Body of pancreas (tissue), 4 donors: Measurements from ENCODE around the gene ZNF507.

Experiments used
- CTCF ChIP-seq, 7 experiments: fragments of 450-650 bp in 4 of 7; fragments of 200-600 bp in 3 of 7; sonication (generic) in 3 of 7; IDR thresholded peaks; one replicate each; pipeline ENCODE4 v1.5.1; 2016 to 2019; ENCODE audit warnings: antibody characterized with exemption in 7 of 7
- POLR2A ChIP-seq, 3 donors: fragments of 450-650 bp; IDR thresholded peaks; one replicate each; pipeline ENCODE4 v1.6.1; 2016; ENCODE audit warnings: antibody characterized with exemption in 3 of 3, mild to moderate bottlenecking in 2 of 3

DNA sequence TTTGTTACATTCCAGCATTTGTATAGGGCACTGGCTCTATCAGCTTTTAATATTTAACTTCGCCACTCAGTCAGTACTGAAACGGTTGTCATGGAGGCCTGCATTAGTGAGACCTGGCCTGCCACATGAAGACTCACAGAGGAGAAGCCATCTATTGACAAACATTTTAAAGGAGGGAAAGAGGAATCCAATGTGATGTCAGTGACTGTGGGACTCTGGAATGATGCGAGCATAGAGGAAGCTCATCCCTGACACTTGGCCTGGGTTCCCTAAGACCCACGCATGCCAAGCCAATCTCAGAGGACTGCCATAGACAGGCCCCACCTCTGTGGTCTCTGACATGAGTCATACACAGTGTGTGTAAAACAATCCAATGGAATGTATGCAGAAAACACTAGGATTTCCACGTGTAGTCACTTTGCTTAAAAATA, 52.3 kb downstream of the ZNF507 start:
- TF ChIP-seq CTCF (IDR thresholded peaks at IDR 0.05): no peak
- TF ChIP-seq POLR2A (IDR thresholded peaks at IDR 0.05): no peak
